ENCODE results near the gene ITPKC. TPM values are rescaled to one million over a fixed set of nuclear protein-coding genes. Genes with fewer than 3 reads are reported as not detected.

Gene ITPKC
- total and polyA plus RNA-seq, 9 of the 15 experiments (the other 6 are each of a cell fraction or from before 2014, with no cell fraction given), result 0.08 to 9.3 (median 5.8) TPM

- TF ChIP-seq NCOA1 (IDR thresholded peaks at IDR 0.05; ENCODE audit: low read depth) (no peak; the same call in 1 of the 2 replicates), NCOR1 (IDR thresholded peaks at IDR 0.05) (peak; percentile 9; the same call in 1 of the 2 replicates), POLR2B (IDR thresholded peaks at IDR 0.05; ENCODE audit: low read depth, partially characterized antibody) (peak; percentile 78), ZNF134 (CRISPR knock-in tag; conservative IDR thresholded peaks at IDR 0.05) (no peak), PBX2 (CRISPR knock-in tag; IDR thresholded peaks at IDR 0.05; ENCODE audit: low read depth) (no peak), PBX2 (tag; conservative IDR thresholded peaks at IDR 0.05; ENCODE audit: low read depth) (0 out of 2 replicates have a peak, but pooled peaks have one; percentile 22), STAT5B (CRISPR knock-in tag; IDR thresholded peaks at IDR 0.05) (no peak), WHSC1 (IDR thresholded peaks at IDR 0.05; ENCODE audit: low read length) (no peak), SMAD3 (CRISPR knock-in tag; conservative IDR thresholded peaks at IDR 0.05) (0 out of 2 replicates have a peak, but pooled peaks have one; percentile 12), ZNF347 (CRISPR knock-in tag; IDR thresholded peaks at IDR 0.05; ENCODE audit: low read depth) (no peak), ETV6 (IDR thresholded peaks at IDR 0.05; ENCODE audit: borderline replicate concordance in 1 of 2, low read depth in 2 of 2, low read length in 1 of 2) (peak in 1 of 2 experiments; percentile 85; a peak in 2 of 4 replicates), ETV6 (CRISPR knock-in tag; IDR thresholded peaks at IDR 0.05; ENCODE audit: borderline replicate concordance) (no peak), ZNF143 (CRISPR knock-in tag; IDR thresholded peaks at IDR 0.05) (no peak), VEZF1 (CRISPR knock-in tag; IDR thresholded peaks at IDR 0.05) (peak; percentile 79), MYNN (IDR thresholded peaks at IDR 0.05) (no peak), MYNN (CRISPR knock-in tag; IDR thresholded peaks at IDR 0.05) (no peak), HDAC6 (IDR thresholded peaks at IDR 0.05; ENCODE audit: low read depth, low read length) (no peak), ZFP30 (CRISPR knock-in tag; IDR thresholded peaks at IDR 0.05; ENCODE audit: borderline replicate concordance) (no peak), PHB2 (IDR thresholded peaks at IDR 0.05; ENCODE audit: low read depth) (no peak), MLX (CRISPR knock-in tag; conservative IDR thresholded peaks at IDR 0.05) (peak in 1 of 2 experiments; percentile 96; a peak in 2 of 4 replicates), ZNF217 (CRISPR knock-in tag; IDR thresholded peaks at IDR 0.05) (no peak), DACH1 (IDR thresholded peaks at IDR 0.05; ENCODE audit: partially characterized antibody) (peak; percentile 89), MYBL2 (IDR thresholded peaks at IDR 0.05; ENCODE audit: low read depth) (no peak), MYBL2 (CRISPR knock-in tag; IDR thresholded peaks at IDR 0.05; ENCODE audit: borderline replicate concordance) (no peak), SIRT6 (IDR thresholded peaks at IDR 0.05; ENCODE audit: low read depth, low read length) (no peak), SMC3 (conservative IDR thresholded peaks at IDR 0.05; ENCODE audit: insufficient read depth, low read depth, low read length) (no peak)
These were observed 33.4 kb downstream of the ITPKC start, which contains the start of gene ACTMAP (continued) for GRCh38 chr19:40750058-40750873.
